ENCODE results near the gene PSMB5.

PSMB5 gene

DNA sequence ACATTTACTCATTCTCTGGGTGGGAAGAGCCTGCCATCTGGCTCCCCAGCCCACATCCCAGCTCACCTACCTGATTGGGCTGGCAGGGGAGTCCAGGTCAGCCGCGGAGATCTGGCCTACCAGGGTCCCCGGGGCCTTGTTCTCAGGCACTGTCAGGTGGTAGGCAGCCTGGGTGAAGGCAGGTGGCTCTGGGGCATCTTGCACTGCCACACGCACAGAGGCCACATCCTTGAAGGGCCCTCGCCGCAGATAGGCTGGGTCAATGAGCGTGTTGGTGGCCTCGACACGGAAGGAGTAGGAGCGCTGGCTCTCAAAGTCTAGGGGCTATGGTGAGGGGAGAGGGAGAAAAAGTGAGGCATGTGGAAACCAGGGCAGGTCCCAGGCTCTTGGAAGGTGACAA is 18.7 kb upstream of the PSMB5 start:
- TF ChIP-seq FOXP2 (optimal IDR thresholded peaks at IDR 0.05; ENCODE audit: borderline replicate concordance, extremely low read depth, extremely low read length, insufficient read depth) = no peak
- TF ChIP-seq TAF1 (IDR thresholded peaks at IDR 0.05; ENCODE audit: borderline replicate concordance, insufficient read depth, low read length) = no peak
- no peak for TF ChIP-seq POLR2AphosphoS5 (IDR thresholded peaks at IDR 0.05; ENCODE audit: low read depth, low read length)
- TF ChIP-seq REST (IDR thresholded peaks at IDR 0.05; ENCODE audit: insufficient read depth in 1 of 2, low read depth in 2 of 2, low read length in 2 of 2) = no peak
- no peak for TF ChIP-seq SIN3A (IDR thresholded peaks at IDR 0.05; ENCODE audit: borderline replicate concordance, insufficient read depth, low read length)

GRCh38 chr14:23052671-23053070 is 18.0 kb upstream of the PSMB5 start:
- TF ChIP-seq REST (IDR thresholded peaks at IDR 0.05; ENCODE audit: insufficient read depth in 1 of 2, low read depth in 2 of 2, low read length in 2 of 2) (no peak), SIN3A (IDR thresholded peaks at IDR 0.05; ENCODE audit: borderline replicate concordance, insufficient read depth, low read length) (no peak)

- TF ChIP-seq TAF1 (IDR thresholded peaks at IDR 0.05; ENCODE audit: borderline replicate concordance, insufficient read depth, low read length) (no peak), POLR2AphosphoS5 (IDR thresholded peaks at IDR 0.05; ENCODE audit: low read depth, low read length) (no peak), REST (IDR thresholded peaks at IDR 0.05; ENCODE audit: insufficient read depth in 1 of 2, low read depth in 2 of 2, low read length in 2 of 2) (no peak), FOXP2 (optimal IDR thresholded peaks at IDR 0.05; ENCODE audit: borderline replicate concordance, extremely low read depth, extremely low read length, insufficient read depth) (no peak), SIN3A (IDR thresholded peaks at IDR 0.05; ENCODE audit: borderline replicate concordance, insufficient read depth, low read length) (no peak)
Measured at GRCh38 chr14:23052182-23052623, 17.5 kb upstream of the PSMB5 start.

DNA sequence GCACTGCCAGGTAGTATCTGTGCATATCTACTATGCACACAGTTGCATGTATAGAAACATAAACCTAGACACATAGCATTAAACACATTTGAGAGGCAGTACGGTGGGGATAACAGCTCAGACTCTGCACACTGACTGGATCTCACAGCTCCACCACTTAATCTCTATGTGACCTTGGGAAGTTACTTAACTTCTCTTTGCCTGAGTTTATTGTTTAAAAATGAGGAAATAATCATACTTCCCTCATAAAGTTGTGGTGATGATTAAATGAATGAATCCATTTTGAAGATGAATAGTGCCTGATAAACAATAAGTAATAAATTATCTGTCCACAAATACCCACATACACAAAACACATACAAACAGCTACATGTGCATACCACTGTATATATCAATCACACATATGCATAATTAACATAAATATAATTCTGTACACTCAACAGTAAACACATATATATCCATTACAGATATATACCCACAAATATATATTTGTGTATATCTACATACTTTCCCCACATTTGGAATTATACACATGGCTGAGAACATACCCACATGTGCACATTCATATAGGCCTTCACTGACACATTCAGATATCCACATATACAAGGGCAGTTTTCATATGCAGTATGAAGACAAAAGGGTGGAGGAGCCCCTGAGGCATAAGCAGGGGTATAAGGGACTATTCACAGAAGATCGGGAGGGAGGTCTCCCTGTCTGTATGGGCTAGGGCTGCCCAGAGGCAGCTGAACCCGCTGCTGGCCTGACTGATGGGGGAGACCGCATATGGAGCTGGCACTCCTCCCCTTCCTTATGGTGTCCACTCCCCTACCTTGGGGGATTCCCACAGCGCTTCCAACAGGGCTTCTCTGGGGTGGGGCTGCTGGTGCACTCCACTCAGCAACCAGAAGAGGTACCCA is 16.7 kb upstream of the PSMB5 start:
- no peak for TF ChIP-seq POLR2AphosphoS5 (IDR thresholded peaks at IDR 0.05; ENCODE audit: low read depth, low read length)
- TF ChIP-seq SIN3A (IDR thresholded peaks at IDR 0.05; ENCODE audit: borderline replicate concordance, insufficient read depth, low read length) = no peak
- no peak for TF ChIP-seq REST (IDR thresholded peaks at IDR 0.05; ENCODE audit: insufficient read depth in 1 of 2, low read depth in 2 of 2, low read length in 2 of 2)
- no peak for TF ChIP-seq TAF1 (IDR thresholded peaks at IDR 0.05; ENCODE audit: borderline replicate concordance, insufficient read depth, low read length)
- no peak for TF ChIP-seq FOXP2 (optimal IDR thresholded peaks at IDR 0.05; ENCODE audit: borderline replicate concordance, extremely low read depth, extremely low read length, insufficient read depth)

All from PFSK-1 (cell line).